Upper lobe of right lung (tissue), 1 donor: ENCODE measurements around the gene SLC1A4. TPM values are rescaled to one million over a fixed set of nuclear protein-coding genes. Genes with fewer than 3 reads are reported as not detected.
"Not testable (repeated sequence)": the region's sequence is repeated elsewhere in the genome, so short reads cannot be mapped to it uniquely, and the experiment has no call there.

Source experiments
- ATAC-seq: fragments of 200-7000 bp; cut with Tn5 transposase; one replicate; pipeline ENCODE4 v1.9.1; 2020; ENCODE audit warnings: mild to moderate bottlenecking, moderate library complexity
- DNase-seq: peaks from one replicate; pipeline ENCODE4 v3.0.0-alpha.2; 2020
- H3K27ac ChIP-seq: fragments of 200-600 bp; one replicate; pipeline ENCODE4 v1.8.0; 2022
- H3K27me3 ChIP-seq: fragments of 200-600 bp; one replicate; pipeline ENCODE4 v1.8.0; 2022; ENCODE audit warnings: mild to moderate bottlenecking
- H3K36me3 ChIP-seq: fragments of 200-600 bp; one replicate; pipeline ENCODE4 v1.8.0; 2022
- H3K4me1 ChIP-seq: fragments of 200-600 bp; one replicate; pipeline ENCODE4 v1.8.0; 2022
- H3K4me3 ChIP-seq: fragments of 200-600 bp; one replicate; pipeline ENCODE4 v1.8.0; 2022; ENCODE audit warnings: mild to moderate bottlenecking
- H3K9me3 ChIP-seq: fragments of 200-600 bp; one replicate; pipeline ENCODE4 v1.8.0; 2022
- intact Hi-C: fragments of 100-400 bp; cut with DNase I; formaldehyde crosslinking; loops from one replicate; pipeline ENCODE4 v1.11.0; 2022
- total RNA-seq: library from RNA; stranded (reverse); fragmentation: NEBNext Ultra II Directional; extraction: Animal tissue kit (Norgen Biotek cat#: 25700); gene quantifications from one replicate; pipeline ENCODE4 v1.2.1, GENCODE V29; 2021
- TF ChIP-seq, protein P1 (sequence below): fragments of 200-600 bp; IDR thresholded peaks from one replicate; pipeline ENCODE4 v1.8.0; 2022; ENCODE audit warnings: antibody characterized with exemption
- donor health status: DM: no; HTN: yes; CAD: no; lungs with severe emphysema.

Gene SLC1A4
- total RNA-seq, 1 donor from 2014 or later = 12.2 TPM

GRCh38 chr2:64958556-64958955, 30.6 kb upstream of the SLC1A4 start:
- no peaks in the 10 kb centered on the region for H3K36me3 ChIP-seq
- no peak overlapping the region for H3K4me3 ChIP-seq
- intact Hi-C loops = no loop called here
- DNase-seq = no peak
- TF ChIP-seq, protein P1, sequence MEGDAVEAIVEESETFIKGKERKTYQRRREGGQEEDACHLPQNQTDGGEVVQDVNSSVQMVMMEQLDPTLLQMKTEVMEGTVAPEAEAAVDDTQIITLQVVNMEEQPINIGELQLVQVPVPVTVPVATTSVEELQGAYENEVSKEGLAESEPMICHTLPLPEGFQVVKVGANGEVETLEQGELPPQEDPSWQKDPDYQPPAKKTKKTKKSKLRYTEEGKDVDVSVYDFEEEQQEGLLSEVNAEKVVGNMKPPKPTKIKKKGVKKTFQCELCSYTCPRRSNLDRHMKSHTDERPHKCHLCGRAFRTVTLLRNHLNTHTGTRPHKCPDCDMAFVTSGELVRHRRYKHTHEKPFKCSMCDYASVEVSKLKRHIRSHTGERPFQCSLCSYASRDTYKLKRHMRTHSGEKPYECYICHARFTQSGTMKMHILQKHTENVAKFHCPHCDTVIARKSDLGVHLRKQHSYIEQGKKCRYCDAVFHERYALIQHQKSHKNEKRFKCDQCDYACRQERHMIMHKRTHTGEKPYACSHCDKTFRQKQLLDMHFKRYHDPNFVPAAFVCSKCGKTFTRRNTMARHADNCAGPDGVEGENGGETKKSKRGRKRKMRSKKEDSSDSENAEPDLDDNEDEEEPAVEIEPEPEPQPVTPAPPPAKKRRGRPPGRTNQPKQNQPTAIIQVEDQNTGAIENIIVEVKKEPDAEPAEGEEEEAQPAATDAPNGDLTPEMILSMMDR = no peak
- H3K4me1 ChIP-seq = no peaks in the 10 kb centered on the region
- no peak for ATAC-seq
- no peaks in the 10 kb centered on the region for H3K27me3 ChIP-seq
- no peaks in the 10 kb centered on the region for H3K9me3 ChIP-seq
- H3K27ac ChIP-seq = no peak overlapping the region

DNA sequence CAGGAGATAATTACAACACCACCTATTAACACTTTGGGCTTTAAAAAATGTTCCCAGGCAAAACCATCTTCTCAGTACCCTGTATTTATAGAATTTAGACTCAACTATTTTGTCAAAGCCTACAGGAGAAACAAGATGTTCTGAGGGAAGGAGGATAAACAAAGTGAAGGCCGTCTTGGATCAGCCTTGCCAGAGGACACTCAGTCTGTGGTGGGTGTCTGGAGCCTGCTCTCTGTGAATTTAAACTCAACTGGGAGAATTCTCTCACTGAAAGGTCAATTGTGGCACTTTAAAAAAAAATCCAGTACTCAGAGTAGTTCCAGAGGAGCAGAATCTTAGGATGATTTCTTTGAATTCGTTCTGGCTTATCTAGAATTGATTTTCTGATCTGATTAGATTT, 28.4 kb upstream of the SLC1A4 start:
- no peak for DNase-seq
- Histone ChIP-seq H3K4me1 (no peaks in the 10 kb centered on the region), H3K27ac (no peak overlapping the region), H3K36me3 (no peaks in the 10 kb centered on the region), H3K4me3 (no peak overlapping the region), H3K27me3 (no peaks in the 10 kb centered on the region), H3K9me3 (no peaks in the 10 kb centered on the region)
- ATAC-seq = no peak
- TF ChIP-seq, protein P1 = no peak
- intact Hi-C loops = no loop called here

GRCh38 chr2:64963138-64963537, 26.1 kb upstream of the SLC1A4 start:
- H3K27ac ChIP-seq, ATAC-seq, H3K4me3 ChIP-seq, H3K27me3 ChIP-seq, H3K9me3 ChIP-seq, DNase-seq, intact Hi-C loops, H3K4me1 ChIP-seq, H3K36me3 ChIP-seq: not testable (repeated sequence)

DNA sequence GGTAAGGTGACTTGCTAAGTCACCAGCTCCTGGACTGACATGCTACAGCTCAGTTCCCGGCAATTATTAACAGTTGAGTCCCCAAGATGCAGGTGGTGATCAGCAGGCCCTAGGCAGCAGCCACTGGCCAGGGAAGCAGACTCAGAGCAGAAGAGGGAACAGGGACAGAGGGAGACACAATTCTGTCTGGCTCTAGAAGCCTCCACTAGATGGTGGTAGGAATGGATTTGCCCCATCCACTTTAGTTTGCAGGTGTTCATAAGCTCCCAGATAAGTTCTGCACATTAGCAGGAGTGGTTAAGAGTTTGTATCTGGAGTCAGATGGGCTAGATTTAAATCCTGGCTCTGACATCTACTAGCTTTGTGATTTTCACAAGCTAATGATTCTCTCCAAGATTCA, 25.5 kb upstream of the SLC1A4 start:
- Histone ChIP-seq H3K27ac (no peak overlapping the region), H3K27me3 (no peaks in the 10 kb centered on the region), H3K9me3 (no peaks in the 10 kb centered on the region), H3K36me3 (no peaks in the 10 kb centered on the region), H3K4me3 (no peak overlapping the region), H3K4me1 (no peaks in the 10 kb centered on the region)
- intact Hi-C loops = no loop called here
- ATAC-seq (no peak), DNase-seq (no peak)
- TF ChIP-seq, protein P1 = no peak

GRCh38 chr2:64966017-64966416, 23.2 kb upstream of the SLC1A4 start:
- intact Hi-C loops = no loop called here
- DNase-seq = no peak
- Histone ChIP-seq H3K36me3 (no peaks in the 10 kb centered on the region), H3K4me1 (no peaks in the 10 kb centered on the region), H3K27me3 (no peaks in the 10 kb centered on the region), H3K27ac (no peak overlapping the region), H3K9me3 (no peaks in the 10 kb centered on the region), H3K4me3 (no peak overlapping the region)
- no peak for ATAC-seq
- TF ChIP-seq, protein P1 = no peak

- Histone ChIP-seq H3K27ac (no peak overlapping the region), H3K36me3 (no peaks in the 10 kb centered on the region), H3K4me3 (no peak overlapping the region), H3K9me3 (no peaks in the 10 kb centered on the region), H3K4me1 (no peaks in the 10 kb centered on the region), H3K27me3 (no peaks in the 10 kb centered on the region)
- TF ChIP-seq, protein P1 = no peak
- intact Hi-C loops = no loop called here
- DNase-seq = no peak
- no peak for ATAC-seq
Measured at GRCh38 chr2:64966839-64967238, 22.4 kb upstream of the SLC1A4 start.
